Upper lobe of right lung (tissue), 1 donor: ENCODE data around the gene CCBE1. TPM values are rescaled to one million over a fixed set of nuclear protein-coding genes. Genes with fewer than 3 reads are reported as not detected.

ENCODE experiments used
- ATAC-seq: fragments of 200-7000 bp; cut with Tn5 transposase; one replicate; pipeline ENCODE4 v1.9.1; 2020; ENCODE audit warnings: mild to moderate bottlenecking, moderate library complexity
- DNase-seq: peaks from one replicate; pipeline ENCODE4 v3.0.0-alpha.2; 2020
- H3K27ac ChIP-seq: fragments of 200-600 bp; one replicate; pipeline ENCODE4 v1.8.0; 2022
- H3K27me3 ChIP-seq: fragments of 200-600 bp; one replicate; pipeline ENCODE4 v1.8.0; 2022; ENCODE audit warnings: mild to moderate bottlenecking
- H3K36me3 ChIP-seq: fragments of 200-600 bp; one replicate; pipeline ENCODE4 v1.8.0; 2022
- H3K4me1 ChIP-seq: fragments of 200-600 bp; one replicate; pipeline ENCODE4 v1.8.0; 2022
- H3K4me3 ChIP-seq: fragments of 200-600 bp; one replicate; pipeline ENCODE4 v1.8.0; 2022; ENCODE audit warnings: mild to moderate bottlenecking
- H3K9me3 ChIP-seq: fragments of 200-600 bp; one replicate; pipeline ENCODE4 v1.8.0; 2022
- CTCF ChIP-seq: fragments of 200-600 bp; IDR thresholded peaks from one replicate; pipeline ENCODE4 v1.8.0; 2022; ENCODE audit warnings: antibody characterized with exemption
- intact Hi-C: fragments of 100-400 bp; cut with DNase I; formaldehyde crosslinking; loops from one replicate; pipeline ENCODE4 v1.11.0; 2022
- total RNA-seq: library from RNA; stranded (reverse); fragmentation: NEBNext Ultra II Directional; extraction: Animal tissue kit (Norgen Biotek cat#: 25700); gene quantifications from one replicate; pipeline ENCODE4 v1.2.1, GENCODE V29; 2021
- donor health status: DM: no; HTN: yes; CAD: no; lungs with severe emphysema.

The CCBE1 gene
- total RNA-seq, 1 donor from 2014 or later, result 27.8 TPM

- Histone ChIP-seq H3K27ac (no peak overlapping the region), H3K36me3 (no peaks in the 10 kb centered on the region), H3K27me3 (no peaks in the 10 kb centered on the region), H3K4me3 (no peak overlapping the region), H3K9me3 (no peaks in the 10 kb centered on the region), H3K4me1 (no peaks in the 10 kb centered on the region)
- intact Hi-C loops, result no loop called here
- TF ChIP-seq CTCF, result no peak
- DNase-seq, result no peak
- no peak for ATAC-seq
Measured at GRCh38 chr18:59729781-59730180, 32.6 kb upstream of the CCBE1 start.

DNA sequence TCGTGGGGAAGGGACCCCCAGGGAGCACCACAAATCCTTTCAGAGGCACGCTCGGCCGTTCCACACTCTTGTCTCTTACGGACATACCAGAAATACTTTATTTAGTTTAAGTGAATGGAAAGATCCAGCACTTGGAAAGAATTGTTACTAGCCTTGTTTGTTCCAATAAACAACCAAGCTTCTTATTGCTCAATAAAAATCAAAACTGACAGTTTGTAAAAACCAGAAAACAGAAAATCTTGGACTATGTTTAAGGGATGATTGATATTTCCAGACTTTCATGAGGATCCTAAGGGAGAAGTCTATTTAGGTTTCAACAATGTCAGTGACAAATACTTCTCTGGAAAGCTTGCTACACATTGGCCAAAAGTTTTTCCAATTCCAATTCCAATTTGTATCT is 31.6 kb upstream of the CCBE1 start:
- Histone ChIP-seq H3K36me3 (no peaks in the 10 kb centered on the region), H3K4me1 (no peaks in the 10 kb centered on the region), H3K4me3 (no peak overlapping the region), H3K9me3 (no peaks in the 10 kb centered on the region), H3K27ac (no peak overlapping the region), H3K27me3 (no peaks in the 10 kb centered on the region)
- intact Hi-C loops, result no loop called here
- TF ChIP-seq CTCF, result no peak
- ATAC-seq (no peak), DNase-seq (no peak)

GRCh38 chr18:59725142-59725541 is 27.9 kb upstream of the CCBE1 start:
- no peak overlapping the region for H3K4me3 ChIP-seq
- no peaks in the 10 kb centered on the region for H3K36me3 ChIP-seq
- no peaks in the 10 kb centered on the region for H3K9me3 ChIP-seq
- no peak overlapping the region for H3K27ac ChIP-seq
- intact Hi-C loops, result no loop called here
- ATAC-seq, result no peak
- no peaks in the 10 kb centered on the region for H3K4me1 ChIP-seq
- DNase-seq, result no peak
- no peak for TF ChIP-seq CTCF
- no peaks in the 10 kb centered on the region for H3K27me3 ChIP-seq

DNA sequence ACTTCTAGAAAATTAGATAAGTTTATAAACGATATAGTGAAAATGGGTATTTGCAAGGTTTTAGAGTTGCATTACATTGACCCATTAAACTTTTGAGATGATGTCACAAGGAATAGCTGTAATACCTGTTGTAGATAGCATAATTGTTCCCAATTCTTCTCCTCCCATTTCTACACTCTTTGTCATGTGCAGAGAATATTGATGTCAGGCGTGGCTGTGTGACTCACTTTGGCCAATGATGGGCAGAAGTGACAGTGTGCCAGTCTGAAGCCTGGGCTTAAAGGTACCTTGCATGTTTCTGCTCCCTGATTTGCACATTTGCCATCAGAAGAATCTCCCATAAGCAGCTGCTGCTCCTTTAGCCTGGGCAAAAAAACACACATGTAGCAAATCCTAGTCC is 26.9 kb upstream of the CCBE1 start:
- Histone ChIP-seq H3K27ac (no peak overlapping the region), H3K27me3 (no peaks in the 10 kb centered on the region), H3K36me3 (no peaks in the 10 kb centered on the region), H3K4me3 (no peak overlapping the region), H3K4me1 (no peaks in the 10 kb centered on the region), H3K9me3 (no peaks in the 10 kb centered on the region)
- no peak for TF ChIP-seq CTCF
- intact Hi-C loops, result no loop called here
- ATAC-seq (no peak), DNase-seq (no peak)

DNA sequence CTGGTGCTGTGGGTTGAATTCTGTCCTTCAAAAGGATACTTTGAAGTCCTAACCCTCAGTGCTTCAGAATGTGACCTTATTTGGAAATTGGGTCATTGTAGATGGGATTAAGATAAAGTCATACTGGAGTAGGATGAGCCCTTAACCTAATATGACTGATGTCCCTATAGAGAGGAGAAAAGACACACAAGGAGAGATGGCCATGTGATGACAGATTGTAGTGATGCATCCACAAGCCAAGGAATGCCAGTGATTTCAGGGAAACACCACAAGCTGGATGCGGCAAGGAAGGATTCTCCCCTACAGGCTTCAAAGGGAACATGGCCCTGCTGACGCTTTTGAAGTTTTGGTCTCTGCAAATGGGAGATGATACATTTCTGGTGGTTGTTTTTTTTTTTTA is 24.7 kb upstream of the CCBE1 start:
- Histone ChIP-seq H3K36me3 (no peaks in the 10 kb centered on the region), H3K27me3 (no peaks in the 10 kb centered on the region), H3K27ac (no peak overlapping the region), H3K9me3 (no peaks in the 10 kb centered on the region), H3K4me3 (no peak overlapping the region), H3K4me1 (no peaks in the 10 kb centered on the region)
- DNase-seq (no peak), ATAC-seq (no peak)
- no peak for TF ChIP-seq CTCF
- intact Hi-C loops, result no loop called here

DNA sequence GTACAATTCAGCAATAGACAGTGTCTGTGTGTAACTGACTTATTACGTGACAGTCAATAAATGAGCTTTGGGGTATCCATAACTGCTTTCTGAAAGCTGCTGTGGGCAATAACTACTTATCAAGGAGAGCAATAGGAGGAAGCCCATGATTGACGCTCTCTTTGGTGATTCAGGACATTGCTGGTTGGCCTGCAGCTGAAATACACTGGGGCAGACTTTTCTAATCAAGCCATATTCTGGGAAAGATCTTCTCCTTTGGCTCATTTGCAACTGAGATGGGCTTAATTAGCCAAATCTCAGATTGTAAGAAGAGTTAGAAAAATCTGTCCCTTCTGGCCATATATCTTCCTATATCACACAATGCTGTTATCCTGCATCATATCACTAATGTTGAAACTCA is 24.0 kb upstream of the CCBE1 start:
- Histone ChIP-seq H3K36me3 (no peaks in the 10 kb centered on the region), H3K27me3 (no peaks in the 10 kb centered on the region), H3K9me3 (no peaks in the 10 kb centered on the region), H3K27ac (no peak overlapping the region), H3K4me1 (no peaks in the 10 kb centered on the region), H3K4me3 (no peak overlapping the region)
- no peak for TF ChIP-seq CTCF
- no peak for ATAC-seq
- DNase-seq, result no peak
- intact Hi-C loops, result no loop called here
